H1 (cell line): ENCODE results near the gene GAS2L1. TPM values are rescaled to one million over a fixed set of nuclear protein-coding genes. Genes with fewer than 3 reads are reported as not detected.

Experiments used
- CBX8 ChIP-seq: fragments of 300-800, 300-1000 bp; sonication (generic); IDR thresholded peaks from 2 replicates; pipeline ENCODE4 v1.7.1; 2016; ENCODE audit warnings: low read depth, low read length, borderline replicate concordance
- CREB1 ChIP-seq: IDR thresholded peaks from 2 replicates; pipeline ENCODE4 v1.6.1; 2012; ENCODE audit warnings: inconsistent platforms
- HDAC6 ChIP-seq: IDR thresholded peaks from one replicate; pipeline ENCODE4 v1.7.1; 2012; ENCODE audit warnings: low read depth, mild to moderate bottlenecking, inconsistent platforms, low read length, moderate library complexity
- RAD21 ChIP-seq, 2 experiments: IDR thresholded peaks in 1 of 2; conservative IDR thresholded peaks in 1 of 2; 2 replicates each; pipeline ENCODE4 v1.6.1; 2011; ENCODE audit warnings: low read depth in 2 of 2, low read length in 2 of 2, improper control_type of control experiment in 1 of 2, inconsistent platforms in 1 of 2, mild to moderate bottlenecking in 1 of 2, moderate library complexity in 1 of 2
- RNF2 ChIP-seq: fragments of 200-900, 300-1000 bp; sonication (generic); IDR thresholded peaks from 2 replicates; pipeline ENCODE4 v1.7.1; 2016; ENCODE audit warnings: borderline replicate concordance, low read depth, mild to moderate bottlenecking, antibody characterized with exemption, low read length; ENCODE audit not compliant: poor library complexity, severe bottlenecking; ENCODE audit errors: missing control alignments
- RXRA ChIP-seq: IDR thresholded peaks from 2 replicates; pipeline ENCODE4 v1.6.1; 2011; ENCODE audit warnings: low read depth, mild to moderate bottlenecking, low read length, moderate library complexity; ENCODE audit not compliant: insufficient read depth
- polyA plus RNA-seq, 7 experiments: library from polyadenylated mRNA; depleted of rRNA in 3 of 7; stranded (reverse) in 5 of 7; unstranded in 2 of 7; fragments of >200 nt in 5 of 7; fragments of 200-250 nt in 2 of 7; gene quantifications; 1 replicate in 5 of 7; 2 replicates in 1 of 7; 4 replicates in 1 of 7; pipeline versions ENCODE4 v1.2.1 to v1.2.3, GENCODE V29; 2011 to 2013; ENCODE audit warnings: missing spikeins in 2 of 7, mixed read lengths in 2 of 7
- total RNA-seq: library from RNA; stranded (reverse); fragmentation: NEBNext Ultra II Directional; extraction: Animal tissue kit (Norgen Biotek cat#: 25700); gene quantifications from 2 replicates; pipeline ENCODE4 v1.2.1, GENCODE V29; 2021

Gene GAS2L1
- total and polyA plus RNA-seq, 2 of the 8 experiments (the other 6 are each of a cell fraction or from before 2014, with no cell fraction given): 3.6 to 10.1 TPM

GRCh38 chr22:29311464-29312217 is 5.2 kb downstream of the GAS2L1 start (continued):
- no peak for TF ChIP-seq RNF2
- no peak for TF ChIP-seq HDAC6
- no peak for TF ChIP-seq RAD21 (IDR thresholded peaks at IDR 0.05 in 1 of 2, conservative IDR thresholded peaks at IDR 0.05 in 1 of 2; ENCODE audit: low read depth in 2 of 2, low read length in 2 of 2)
- TF ChIP-seq CBX8: no peak
- TF ChIP-seq RXRA: no peak
- no peak for TF ChIP-seq CREB1
